COR-L47 (cell line): ENCODE data around the gene TALDO1.

Experiments used
- DNase-seq: peaks from one replicate; lab custom pipeline; 2025; lab: John Stamatoyannopoulos, UW

The TALDO1 gene

DNA sequence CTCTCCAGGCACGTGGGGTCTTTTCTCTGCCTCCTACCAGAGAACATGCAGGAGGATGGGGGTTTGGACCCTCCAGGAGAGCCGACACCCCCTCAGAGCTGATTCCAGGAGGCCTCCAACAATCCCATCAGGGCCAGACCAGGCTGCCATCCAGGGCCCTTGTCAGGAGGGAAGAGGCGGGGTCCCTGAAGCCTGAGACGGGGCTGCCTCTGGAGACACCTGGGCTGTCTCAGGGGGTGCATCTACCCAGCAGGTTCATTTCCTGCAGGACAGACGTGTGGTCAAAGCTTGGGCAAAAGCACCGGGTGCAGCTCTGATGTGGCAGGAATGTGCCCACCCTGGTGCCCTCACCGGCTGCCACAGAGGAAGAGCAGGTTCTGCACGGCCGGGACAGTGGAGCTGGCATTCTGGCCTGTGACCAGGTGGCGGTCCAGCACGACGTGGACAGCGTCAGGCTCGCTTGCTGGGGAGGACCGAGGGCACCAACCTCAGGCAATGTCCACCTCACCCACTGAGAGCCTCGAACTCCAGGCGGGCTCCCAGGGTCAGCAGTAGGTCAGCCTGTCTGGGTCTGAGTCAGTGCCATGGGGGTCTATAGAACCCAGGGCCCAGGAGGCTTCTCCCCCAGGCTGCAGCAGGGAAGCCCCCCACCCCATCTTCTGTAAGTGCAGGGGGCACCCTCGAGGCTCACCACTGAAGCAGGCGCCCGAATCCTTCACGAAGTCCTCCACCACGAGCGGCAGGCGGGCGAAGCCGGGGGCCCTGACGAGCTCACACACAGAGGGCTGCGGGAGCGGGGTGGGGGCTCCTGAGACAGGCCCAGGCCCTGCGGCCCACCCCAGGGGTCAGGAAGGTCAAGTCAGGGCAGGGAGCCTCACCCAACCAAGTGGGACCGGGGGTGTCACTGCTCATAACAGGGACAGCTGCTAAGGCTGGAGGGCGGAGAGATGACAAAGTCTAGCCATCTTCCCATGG, 23.7 kb downstream of the TALDO1 start:
- no peak for DNase-seq

DNA sequence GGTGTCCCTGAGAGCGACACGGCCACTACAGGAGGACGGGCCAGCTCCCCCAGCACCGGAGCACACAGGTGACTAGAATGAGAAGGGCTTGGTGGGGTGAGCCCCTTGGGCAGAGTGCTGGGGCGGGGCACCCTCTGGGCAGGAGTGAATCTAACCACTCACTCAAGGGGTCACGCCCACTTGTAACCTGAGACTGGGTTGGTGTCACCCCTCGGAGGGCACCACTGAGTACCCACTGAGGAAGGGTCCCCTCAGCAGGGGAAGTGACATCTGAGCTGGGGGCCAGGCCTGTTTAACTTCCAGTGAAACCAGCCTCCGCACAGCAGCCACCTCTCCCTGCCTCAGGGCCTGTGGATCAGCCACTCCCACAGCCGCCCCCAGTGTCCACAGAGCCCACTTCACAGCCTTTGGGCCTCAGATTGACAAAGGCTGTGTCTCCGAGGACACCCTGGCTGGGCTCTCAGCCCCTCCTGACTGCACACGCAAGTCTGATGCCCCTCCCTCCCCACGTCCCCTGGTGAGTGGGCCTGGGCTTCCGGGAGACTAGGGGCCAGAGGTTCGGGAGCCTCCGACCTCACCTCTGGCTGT, 24.4 kb downstream of the TALDO1 start:
- no peak for DNase-seq

GRCh38 chr11:772429-773390, 25.4 kb downstream of the TALDO1 start:
- no peak for DNase-seq

DNA sequence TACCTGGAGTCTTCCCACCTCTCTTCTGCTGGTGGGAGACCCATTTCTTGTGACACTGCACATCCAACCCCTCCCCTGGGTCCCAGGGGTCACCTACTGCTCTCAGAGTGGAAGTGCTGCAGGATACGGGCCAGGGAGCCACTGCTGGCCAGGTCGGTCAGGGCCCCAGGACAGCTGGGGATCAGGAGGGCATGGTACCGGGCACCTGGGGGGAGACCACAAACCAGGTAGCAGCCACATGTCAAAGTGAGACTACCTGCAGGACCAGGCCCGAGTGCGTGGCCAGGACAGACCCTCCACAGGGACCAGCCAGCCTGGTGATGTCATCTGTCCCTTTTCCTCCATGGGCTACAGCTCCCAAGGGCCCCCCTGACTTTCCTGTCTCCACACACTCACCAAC, 26.2 kb downstream of the TALDO1 start:
- no peak for DNase-seq

GRCh38 chr11:773830-774229, 26.6 kb downstream of the TALDO1 start:
- no peak for DNase-seq

DNA sequence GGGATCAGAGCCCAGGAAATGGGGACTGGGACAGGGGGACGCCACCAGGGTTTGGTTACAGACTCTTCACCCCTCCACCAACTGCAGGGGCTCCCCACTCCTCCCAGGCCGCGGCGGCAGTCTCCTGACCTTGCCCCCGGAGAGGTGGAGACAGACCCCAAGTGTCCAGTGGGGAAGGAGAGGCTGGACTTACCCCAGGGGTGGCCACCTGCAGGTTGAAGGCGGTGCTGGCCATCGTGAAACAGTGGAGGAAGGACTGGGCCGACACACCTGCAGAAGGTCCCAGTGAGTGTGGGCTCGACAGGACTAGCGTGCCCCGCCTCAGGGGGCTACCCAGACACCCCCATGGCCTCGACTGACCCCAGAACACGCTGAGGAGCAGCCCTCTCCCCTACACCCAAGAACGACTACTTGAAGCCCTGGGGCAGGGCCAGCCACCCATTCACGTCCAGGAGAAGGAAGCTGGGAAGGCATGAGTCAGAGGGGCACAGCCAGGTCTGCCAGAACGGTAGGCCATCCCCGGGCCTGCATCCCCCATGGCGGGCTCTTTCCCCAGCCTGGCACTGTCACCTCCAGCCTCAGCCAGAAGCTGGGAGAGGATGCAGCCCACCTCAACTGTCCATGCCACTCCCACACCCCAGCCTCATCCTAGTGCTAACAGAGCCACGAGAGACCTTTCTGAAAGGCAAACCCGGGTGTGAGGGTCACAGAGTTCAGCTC, 27.8 kb downstream of the TALDO1 start:
- no peak for DNase-seq

DNA sequence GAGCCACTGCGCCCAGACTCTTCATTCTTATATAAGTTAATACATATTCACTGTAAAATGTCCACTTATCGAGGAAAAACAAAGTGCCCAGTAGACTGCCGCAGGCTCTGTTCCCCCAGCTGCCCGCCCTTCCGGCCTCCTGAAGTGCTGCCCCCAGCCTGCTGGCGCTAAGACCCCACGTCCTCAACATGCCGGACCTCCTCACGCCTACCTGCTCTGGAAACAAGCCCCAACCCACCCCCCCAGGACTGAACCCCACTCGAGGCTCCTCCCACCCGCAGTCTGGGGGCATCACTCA, 28.9 kb downstream of the TALDO1 start:
- DNase-seq = no peak

GRCh38 chr11:776561-777287, 29.5 kb downstream of the TALDO1 start:
- no peak for DNase-seq

- DNase-seq = peak; percentile 81
Measured at GRCh38 chr11:777288-778255, 30.3 kb downstream of the TALDO1 start, which contains the start of gene GATD1. Gene GATD1 (minus strand): TSS chr11:777487. CDS start chr11:777462, 25 bp downstream.

DNA sequence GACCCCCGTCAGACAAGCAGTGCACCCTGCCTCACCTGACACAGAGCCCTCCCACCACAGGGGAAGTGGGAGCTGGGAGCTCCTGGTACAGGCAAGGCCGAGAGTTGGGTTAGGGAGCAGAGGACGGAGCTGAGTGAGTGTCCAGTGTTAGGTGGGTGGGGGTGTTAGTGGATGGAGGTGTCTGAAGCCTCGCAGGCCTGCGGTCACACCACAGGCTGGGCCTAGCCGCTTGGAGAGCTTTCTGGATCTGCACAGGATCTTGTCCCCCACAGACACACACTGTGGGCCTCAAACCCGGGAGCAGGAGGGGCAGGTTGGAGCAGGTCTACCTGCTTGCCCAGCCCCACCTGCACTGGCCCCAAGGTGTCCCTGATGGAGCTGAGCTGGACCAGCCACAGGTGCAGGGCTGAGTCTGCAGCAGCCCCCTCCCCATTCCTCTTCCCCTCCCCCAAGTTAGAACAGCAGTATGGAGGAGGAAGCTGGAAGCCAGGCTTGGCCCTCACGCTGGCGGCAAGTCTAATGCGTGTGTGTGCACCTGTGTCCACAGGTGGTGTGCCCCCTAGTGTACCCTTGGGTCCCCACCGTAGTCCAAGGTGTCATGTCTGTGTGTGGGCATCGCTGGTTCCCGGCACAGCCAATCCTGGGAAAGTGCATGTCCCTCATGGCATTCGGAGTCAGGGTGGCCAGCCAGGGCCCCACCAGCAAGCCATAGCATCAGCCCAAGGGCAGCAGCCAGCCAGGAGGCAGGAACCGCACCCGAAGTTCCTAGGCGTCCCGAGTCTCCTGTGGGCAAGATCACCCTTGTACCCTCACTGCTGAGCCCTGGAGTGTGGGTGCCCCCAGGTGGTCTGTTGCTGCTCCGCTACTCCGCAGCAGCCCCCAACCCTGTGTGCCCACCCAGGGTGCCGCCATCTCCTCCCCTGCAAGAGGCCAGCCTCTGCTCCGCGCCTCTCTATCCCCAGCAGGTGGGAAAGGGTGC, 32.0 kb downstream of the TALDO1 start:
- no peak for DNase-seq

DNA sequence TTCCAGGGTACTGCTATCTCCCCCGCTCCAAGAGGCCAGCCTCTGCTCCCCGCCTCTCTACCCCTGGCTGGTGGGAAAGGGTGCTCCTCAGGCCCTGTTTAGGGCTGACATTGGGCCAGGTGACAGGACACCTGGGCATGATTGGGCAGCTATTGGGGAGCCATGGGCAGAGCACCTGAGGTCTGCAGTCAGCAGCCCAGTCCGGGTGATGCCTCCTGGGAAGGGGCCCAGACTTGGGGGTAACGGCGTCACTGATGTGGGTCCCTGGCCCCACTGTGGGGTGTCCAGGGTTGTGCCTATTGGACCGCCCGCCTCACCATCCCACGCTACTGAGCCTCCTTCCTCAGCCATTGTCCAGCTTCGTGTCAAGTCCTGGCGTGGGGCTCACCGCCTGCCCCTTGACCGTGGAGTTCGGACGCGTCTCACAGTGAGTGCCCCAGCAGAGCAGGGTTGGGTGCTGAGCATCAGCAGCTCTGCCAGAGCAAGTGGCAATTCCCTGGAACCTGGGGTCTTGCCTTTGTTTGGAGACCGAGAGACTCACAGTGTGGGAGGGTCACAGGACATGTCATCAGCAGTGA, 32.8 kb downstream of the TALDO1 start:
- DNase-seq = no peak

DNA sequence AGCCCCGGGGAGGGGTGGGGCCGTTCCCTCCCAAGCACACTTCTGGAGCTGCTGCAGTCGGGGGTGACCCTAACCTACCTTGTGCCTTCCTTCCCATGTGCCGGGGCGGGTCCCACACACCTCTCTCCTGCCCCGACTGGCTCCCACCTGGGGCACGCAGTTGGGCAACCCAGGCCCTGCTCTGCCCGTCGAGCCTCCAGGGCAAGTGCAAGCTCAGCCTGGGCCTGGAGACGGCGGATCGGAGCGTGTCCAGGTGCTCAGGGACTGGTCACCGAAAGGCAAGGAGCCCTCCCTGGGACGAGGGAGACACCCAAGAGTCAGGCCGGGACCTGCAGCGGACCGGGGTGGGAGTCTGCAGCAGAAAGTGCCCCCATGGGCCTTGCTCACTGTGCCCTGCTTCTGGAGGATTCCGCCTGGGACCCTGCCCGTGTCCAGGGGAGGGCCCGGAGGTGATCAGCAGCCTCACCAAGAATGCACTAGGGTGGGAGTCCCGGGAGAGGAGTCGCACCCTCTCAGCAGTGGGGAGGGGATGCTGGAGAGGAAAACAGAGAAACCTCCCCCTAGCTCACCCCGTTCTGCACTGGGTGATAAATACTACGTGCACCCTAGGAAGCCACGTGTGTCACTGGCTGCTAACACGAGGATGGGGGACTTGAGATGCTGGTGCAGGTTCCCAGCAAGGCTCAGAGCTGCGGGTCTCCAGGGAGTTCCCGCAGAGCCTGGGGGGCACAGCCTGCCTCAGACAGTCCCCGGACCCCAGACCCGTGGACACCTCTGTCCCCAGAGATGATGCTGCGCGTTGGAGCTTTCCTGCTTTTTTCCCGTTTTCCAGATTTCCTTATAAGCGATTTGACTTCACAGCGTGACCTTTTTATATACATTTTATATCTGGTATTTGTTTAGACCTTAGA, 35.3 kb downstream of the TALDO1 start:
- no peak for DNase-seq

- DNase-seq = peak; percentile 28
Measured at GRCh38 chr11:783581-784015, 36.3 kb downstream of the TALDO1 start.

- DNase-seq = no peak
Measured at GRCh38 chr11:786235-787083, 39.2 kb downstream of the TALDO1 start.

DNA sequence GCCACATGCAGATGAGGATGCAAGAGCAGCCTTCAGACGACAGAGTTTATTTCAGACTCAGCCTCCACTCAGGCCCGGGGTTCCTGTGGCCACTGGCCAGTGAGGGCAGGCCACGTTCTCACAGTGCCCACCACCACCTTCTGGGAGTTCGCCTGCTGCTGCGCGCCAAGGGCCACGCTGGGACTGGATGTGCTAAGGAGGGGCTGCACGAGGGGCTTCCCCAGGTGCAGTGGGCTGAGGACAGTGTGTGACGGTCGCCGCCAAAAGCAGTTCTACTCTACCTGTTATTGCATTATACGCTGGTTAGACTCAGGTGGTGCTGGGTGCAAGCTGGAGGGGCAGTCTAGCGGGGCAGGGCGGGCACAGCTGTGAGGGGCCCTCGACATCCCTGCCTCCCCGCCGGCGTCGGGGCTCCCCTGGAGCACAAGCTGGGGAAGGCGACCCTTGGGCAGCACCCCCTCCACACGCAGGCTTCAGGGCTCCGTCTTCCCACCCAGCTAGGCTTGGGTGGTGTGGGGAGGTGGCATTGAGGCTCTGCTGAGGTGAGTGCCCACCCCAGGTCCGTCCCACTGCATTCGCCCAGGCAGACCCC, 39.9 kb downstream of the TALDO1 start:
- no peak for DNase-seq
